Cardiac atrium fibroblast (primary cell): ENCODE results near the gene OR8A1. TPM values are rescaled to one million over a fixed set of nuclear protein-coding genes. Genes with fewer than 3 reads are reported as not detected.

Source experiments
- total RNA-seq: library from RNA; depleted of rRNA; stranded (reverse); fragments of >200 nt; gene quantifications from 2 replicates; pipeline ENCODE4 v1.2.3, GENCODE V29; 2015

The OR8A1 gene
- not detected in 2 replicates for total RNA-seq

GRCh38 chr11:124569697-124570096 lies at the start of gene OR8A1:
Gene OR8A1 (plus strand): TSS chr11:124569997. CDS start chr11:124570120, 123 bp downstream.

GRCh38 chr11:124543554-124543953 lies 26.2 kb upstream of the OR8A1 start, which contains the start of gene OR8B12:
Gene OR8B12 (minus strand): TSS chr11:124543654. CDS start chr11:124543654, 0 bp downstream.

GRCh38 chr11:124611064-124611463 lies 41.3 kb downstream of the OR8A1 start, which contains the start of gene PANX3:
Gene PANX3 (plus strand): TSS chr11:124611428. CDS start chr11:124611557, 129 bp downstream.

Other genes starting within 250 kb of the OR8A1 start
- not detected in 2 replicates for gene OR8D2, start 249.8 kb upstream of the OR8A1 start, total RNA-seq
- not detected in 2 replicates for gene OR8B2, start 185.5 kb upstream of the OR8A1 start, total RNA-seq
- gene OR8B3, start 171.0 kb upstream of the OR8A1 start, total RNA-seq, result not detected in 2 replicates
- gene OR8B4, start 145.1 kb upstream of the OR8A1 start, total RNA-seq, result not detected in 2 replicates
- not detected in 2 replicates for gene OR8B8, start 124.3 kb upstream of the OR8A1 start, total RNA-seq
- not detected in 2 replicates for gene OR8B12, start 26.3 kb upstream of the OR8A1 start, total RNA-seq
- gene PANX3, start 41.4 kb downstream of the OR8A1 start, total RNA-seq, result not detected in 2 replicates
- 20.9 and 23.0 TPM in 2 replicates for gene TBRG1, start 52.9 kb downstream of the OR8A1 start, total RNA-seq
- gene SIAE, start 103.7 kb downstream of the OR8A1 start, total RNA-seq, result 19.5 and 23.2 TPM in 2 replicates
- gene SPA17, start 103.9 kb downstream of the OR8A1 start, total RNA-seq, result 4.9 and 6.3 TPM in 2 replicates
- 0.16 and 0.36 TPM in 2 replicates for gene NRGN, start 169.9 kb downstream of the OR8A1 start, total RNA-seq
- gene VSIG2, start 182.3 kb downstream of the OR8A1 start, total RNA-seq, result not detected in 2 replicates
- 2.2 and 15.2 TPM in 2 replicates for gene ESAM, start 192.3 kb downstream of the OR8A1 start, total RNA-seq
- gene MSANTD2, start 230.4 kb downstream of the OR8A1 start, total RNA-seq, result 5.8 and 19.1 TPM in 2 replicates